Fibroblast of lung (primary cell): ENCODE data around the gene RALGAPB. TPM values are rescaled to one million over a fixed set of nuclear protein-coding genes. Genes with fewer than 3 reads are reported as not detected.

ENCODE experiments used
- DNase-seq, 2 donors: peaks; one replicate each; pipeline versions ENCODE4 v3.0.0 to v3.0.0-alpha.2; 2010; ENCODE audit warnings: low read depth in 2 of 2
- H2AFZ ChIP-seq: 2 replicates; pipeline ENCODE4 v1.5.1; 2012; ENCODE audit warnings: low read length, control low read depth, inconsistent platforms
- H3K27ac ChIP-seq: 2 replicates; pipeline ENCODE4 v1.5.1; 2011; ENCODE audit warnings: low read length, control low read depth; ENCODE audit not compliant: insufficient read depth
- H3K27me3 ChIP-seq: 2 replicates; pipeline ENCODE4 v1.5.1; 2011; ENCODE audit warnings: mild to moderate bottlenecking, low read length; ENCODE audit not compliant: control insufficient read depth, insufficient read depth
- H3K36me3 ChIP-seq: 2 replicates; pipeline ENCODE4 v1.5.1; 2011; ENCODE audit warnings: low read length; ENCODE audit not compliant: control insufficient read depth, insufficient read depth
- H3K4me1 ChIP-seq: 2 replicates; pipeline ENCODE4 v1.5.1; 2011; ENCODE audit warnings: low read length; ENCODE audit not compliant: control insufficient read depth, insufficient read depth; ENCODE audit errors: extremely low read depth
- H3K4me2 ChIP-seq: 2 replicates; pipeline ENCODE4 v1.5.1; 2011; ENCODE audit warnings: low read length, control low read depth; ENCODE audit not compliant: insufficient read depth; ENCODE audit errors: extremely low read depth
- H3K4me3 ChIP-seq, 4 experiments: fragments of 200-600 bp in 1 of 4; sonication (generic) in 1 of 4; replicated peaks in 1 of 4; 2 replicates each; pipeline ENCODE4 v1.5.1; 2011 to 2016; ENCODE audit warnings: low read length in 4 of 4, low read depth in 3 of 4, mild to moderate bottlenecking in 3 of 4, control low read depth in 2 of 4, inconsistent platforms in 1 of 4, mixed read lengths in 1 of 4; ENCODE audit not compliant: insufficient read depth in 1 of 4; ENCODE audit errors: control extremely low read depth in 1 of 4
- H3K79me2 ChIP-seq: 2 replicates; pipeline ENCODE4 v1.5.1; 2012; ENCODE audit warnings: mild to moderate bottlenecking, low read length, inconsistent platforms; ENCODE audit not compliant: control insufficient read depth, insufficient read depth
- H3K9ac ChIP-seq: 2 replicates; pipeline ENCODE4 v1.5.1; 2011; ENCODE audit warnings: mild to moderate bottlenecking, low read length, control low read depth; ENCODE audit not compliant: insufficient read depth
- H3K9me3 ChIP-seq: 2 replicates; pipeline ENCODE4 v1.5.1; 2012; ENCODE audit warnings: low read depth, low read length; ENCODE audit not compliant: control insufficient read depth, insufficient read depth
- H4K20me1 ChIP-seq: 2 replicates; pipeline ENCODE4 v1.5.1; 2011; ENCODE audit warnings: low read length; ENCODE audit not compliant: control insufficient read depth, insufficient read depth; ENCODE audit errors: extremely low read depth
- CTCF ChIP-seq, 2 donors: IDR thresholded peaks in 1 of 2; conservative IDR thresholded peaks in 1 of 2; 1 replicate in 1 of 2; 2 replicates in 1 of 2; pipeline ENCODE4 v1.5.1; 2011 to 2012; ENCODE audit warnings: low read length in 2 of 2, control low read depth in 1 of 2, inconsistent platforms in 1 of 2, low read depth in 1 of 2, mild to moderate bottlenecking in 1 of 2
- EZH2 ChIP-seq: IDR thresholded peaks from 2 replicates; pipeline ENCODE4 v1.5.1; 2012; ENCODE audit warnings: low read length, control low read depth, mild to moderate bottlenecking; ENCODE audit errors: missing control alignments
- polyA plus RNA-seq, 2 donors: library from polyadenylated mRNA; depleted of rRNA in 1 of 2; stranded (reverse) in 1 of 2; unstranded in 1 of 2; fragments of >200 nt; gene quantifications; 2 replicates each; pipeline ENCODE4 v1.2.1, GENCODE V29; 2011 to 2012; ENCODE audit warnings: missing spikeins in 1 of 2
- total RNA-seq: library from RNA; depleted of rRNA; stranded (reverse); fragments of >200 nt; gene quantifications from 2 replicates; pipeline ENCODE4 v1.2.1, GENCODE V29; 2014

Gene RALGAPB
- total and polyA plus RNA-seq, 2 donors (not counting 1 experiment from before 2014, with no cell fraction given): 19.5 to 31.4 TPM

- H3K27ac ChIP-seq: no peak overlapping the region
- H3K4me3 ChIP-seq: no peak overlapping the region
- peaks cover 10% of the 10 kb centered on the region for H3K36me3 ChIP-seq
These were observed 24.7 kb downstream of the RALGAPB start for GRCh38 chr20:38497246-38497935.

GRCh38 chr20:38498909-38499308, 26.3 kb downstream of the RALGAPB start:
- H3K4me3 ChIP-seq: no peak overlapping the region
- H3K9me3 ChIP-seq: no peaks in the 10 kb centered on the region
- H3K27ac ChIP-seq: no peak overlapping the region
- H3K9ac ChIP-seq: no peak overlapping the region
- H3K79me2 ChIP-seq: no peaks in the 10 kb centered on the region
- TF ChIP-seq CTCF (conservative IDR thresholded peaks at IDR 0.05 in 1 of 2, IDR thresholded peaks at IDR 0.05 in 1 of 2; ENCODE audit: low read depth in 1 of 2, low read length in 2 of 2) (no peak), EZH2 (no peak)
- peaks cover 8% of the 10 kb centered on the region for H3K36me3 ChIP-seq
- H3K27me3 ChIP-seq: no peaks in the 10 kb centered on the region
- no peak for DNase-seq
- H4K20me1 ChIP-seq: no peaks in the 10 kb centered on the region
- H2AFZ ChIP-seq: no peak overlapping the region
- no peaks in the 10 kb centered on the region for H3K4me1 ChIP-seq
- no peak overlapping the region for H3K4me2 ChIP-seq

More at GRCh38 chr20:38497246-38497935, 24.7 kb downstream of the RALGAPB start:
- no peaks in the 10 kb centered on the region for H3K27me3 ChIP-seq
- H3K4me1 ChIP-seq: no peaks in the 10 kb centered on the region
- TF ChIP-seq CTCF (conservative IDR thresholded peaks at IDR 0.05 in 1 of 2, IDR thresholded peaks at IDR 0.05 in 1 of 2; ENCODE audit: low read depth in 1 of 2, low read length in 2 of 2) (no peak), EZH2 (no peak)
- H3K9ac ChIP-seq: no peak overlapping the region
- no peaks in the 10 kb centered on the region for H3K9me3 ChIP-seq
- H2AFZ ChIP-seq: no peak overlapping the region
- DNase-seq: peak; percentile 12 to 52
- no peak overlapping the region for H3K4me2 ChIP-seq
- H3K79me2 ChIP-seq: no peaks in the 10 kb centered on the region
- no peaks in the 10 kb centered on the region for H4K20me1 ChIP-seq

GRCh38 chr20:38499366-38499765, 26.7 kb downstream of the RALGAPB start:
- H3K27me3 ChIP-seq: no peaks in the 10 kb centered on the region
- no peak overlapping the region for H3K4me2 ChIP-seq
- no peaks in the 10 kb centered on the region for H3K79me2 ChIP-seq
- no peak overlapping the region for H2AFZ ChIP-seq
- H3K36me3 ChIP-seq: peaks cover 8% of the 10 kb centered on the region
- H3K9me3 ChIP-seq: no peaks in the 10 kb centered on the region
- no peaks in the 10 kb centered on the region for H3K4me1 ChIP-seq
- no peak for DNase-seq
- TF ChIP-seq CTCF (conservative IDR thresholded peaks at IDR 0.05 in 1 of 2, IDR thresholded peaks at IDR 0.05 in 1 of 2; ENCODE audit: low read depth in 1 of 2, low read length in 2 of 2) (no peak), EZH2 (no peak)
- H3K9ac ChIP-seq: no peak overlapping the region
- H3K27ac ChIP-seq: no peak overlapping the region
- H4K20me1 ChIP-seq: no peaks in the 10 kb centered on the region
- H3K4me3 ChIP-seq: no peak overlapping the region
